HepG2 (cell line): Measurements from ENCODE around the gene ZNF687. TPM values are rescaled to one million over a fixed set of nuclear protein-coding genes. Genes with fewer than 3 reads are reported as not detected.

ENCODE experiments used
- GFI1 ChIP-seq: sonication (generic); formaldehyde crosslinking; IDR thresholded peaks from 2 replicates; pipeline ENCODE4 v1.5.0; 2020; ENCODE audit warnings: missing genetic modification reagents, mild to moderate bottlenecking, borderline replicate concordance
- HNRNPK ChIP-seq: fragments of 200-400 bp; formaldehyde crosslinking; IDR thresholded peaks from 2 replicates; pipeline ENCODE4 v1.6.1; 2018; ENCODE audit warnings: low read length, low read depth, moderate library complexity, mild to moderate bottlenecking; ENCODE audit not compliant: poor library complexity, severe bottlenecking
- RARG ChIP-seq: sonication (generic); formaldehyde crosslinking; IDR thresholded peaks from 2 replicates; pipeline ENCODE4 v1.4.0; 2020; ENCODE audit warnings: low read depth, mild to moderate bottlenecking, missing genetic modification reagents
- ZNF788 ChIP-seq: sonication (generic); formaldehyde crosslinking; IDR thresholded peaks from 2 replicates; pipeline ENCODE4 v1.5.0; 2020; ENCODE audit warnings: mild to moderate bottlenecking, missing genetic modification reagents, borderline replicate concordance
- ZNF879 ChIP-seq: sonication (generic); formaldehyde crosslinking; IDR thresholded peaks from 2 replicates; pipeline ENCODE4 v1.8.1; 2023; ENCODE audit warnings: missing genetic modification reagents
- ZNF883 ChIP-seq: sonication (generic); formaldehyde crosslinking; IDR thresholded peaks from 2 replicates; pipeline ENCODE4 v1.5.1; 2020; ENCODE audit warnings: mild to moderate bottlenecking, missing genetic modification reagents; ENCODE audit errors: not compliant biosample characterization
- polyA plus RNA-seq, 8 experiments: library from polyadenylated mRNA; depleted of rRNA in 3 of 8; stranded (reverse) in 7 of 8; unstranded in 1 of 8; fragments of >200 nt; fragmentation: Illumina TruSeq in 4 of 8; extraction: Trizol in 4 of 8; gene quantifications; 2 replicates each; pipeline versions ENCODE4 v1.2.1 to v1.2.3, GENCODE V29; 2011 to 2016; ENCODE audit warnings: low read depth in 4 of 8, missing spikeins in 1 of 8, mixed read lengths in 1 of 8; ENCODE audit not compliant: insufficient read depth in 1 of 8
- total RNA-seq, 5 experiments: library from RNA; depleted of rRNA; stranded (reverse); fragments of >200 nt; fragmentation: Illumina TruSeq; extraction: Trizol; gene quantifications; 2 replicates each; pipeline ENCODE4 v1.2.3, GENCODE V29; 2016; ENCODE audit warnings: low read depth in 1 of 5
- TF ChIP-seq, protein P1 (sequence below): sonication (generic); formaldehyde crosslinking; IDR thresholded peaks from 2 replicates; pipeline ENCODE4 v1.5.1; 2020; ENCODE audit warnings: mild to moderate bottlenecking, missing genetic modification reagents, moderate library complexity
- TF ChIP-seq, protein P2 (sequence below): IDR thresholded peaks from 2 replicates; pipeline ENCODE4 v1.4.0; 2020; ENCODE audit warnings: mild to moderate bottlenecking, missing genetic modification reagents
- TF ChIP-seq, protein P3 (sequence below): sonication (generic); formaldehyde crosslinking; IDR thresholded peaks from 2 replicates; pipeline ENCODE4 v1.5.0; 2020; ENCODE audit warnings: missing genetic modification reagents
- TF ChIP-seq, protein P4 (sequence below): sonication (generic); formaldehyde crosslinking; IDR thresholded peaks from 2 replicates; pipeline ENCODE4 v1.8.0; 2022; ENCODE audit warnings: mild to moderate bottlenecking, missing genetic modification reagents
- TF ChIP-seq, protein P5 (sequence below): sonication (generic); formaldehyde crosslinking; IDR thresholded peaks from 2 replicates; pipeline ENCODE4 v1.5.0; 2020; ENCODE audit warnings: missing genetic modification reagents, mild to moderate bottlenecking, borderline replicate concordance

ZNF687 gene
- total and polyA plus RNA-seq, 2 of the 13 experiments (the other 11 are each of a cell fraction or from before 2014, with no cell fraction given) = 14.1 to 16.5 TPM

DNA sequence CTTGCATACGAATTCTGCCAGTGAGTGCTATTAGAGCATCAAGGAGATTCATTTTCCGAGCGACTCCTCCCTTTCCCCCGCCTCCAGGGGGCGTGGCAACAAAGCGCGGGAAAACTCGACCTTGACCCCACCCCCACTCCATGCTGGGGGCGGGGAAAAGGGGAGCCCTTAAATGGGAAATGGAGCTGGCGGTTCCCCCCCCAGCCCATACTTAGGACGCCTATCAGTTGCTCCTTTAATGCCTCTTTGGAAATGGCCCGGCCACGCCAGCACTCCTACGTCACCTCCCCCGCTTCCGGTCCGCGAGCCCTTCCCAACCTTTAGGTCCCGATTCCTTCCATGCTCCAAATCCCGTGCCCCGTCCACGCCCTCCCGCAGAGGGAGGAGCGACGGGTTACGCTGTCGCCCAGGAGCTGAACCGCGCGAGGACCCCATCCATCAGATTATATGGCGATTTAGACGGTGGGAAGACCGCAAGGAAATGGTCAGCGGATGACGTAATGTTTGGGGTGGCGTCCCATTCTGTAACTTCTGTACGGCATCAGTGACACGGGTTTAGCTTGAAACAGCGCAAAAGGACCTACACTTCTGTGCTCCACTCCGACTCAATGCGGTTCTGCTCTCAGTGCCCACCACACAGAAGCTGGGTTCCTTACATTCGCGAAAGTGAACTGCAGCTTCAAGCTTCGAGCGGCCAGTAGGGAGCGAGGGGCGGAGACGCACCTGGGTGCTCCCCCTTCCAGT lies 702 bp upstream of the ZNF687 start (continued):
- TF ChIP-seq, protein P1, sequence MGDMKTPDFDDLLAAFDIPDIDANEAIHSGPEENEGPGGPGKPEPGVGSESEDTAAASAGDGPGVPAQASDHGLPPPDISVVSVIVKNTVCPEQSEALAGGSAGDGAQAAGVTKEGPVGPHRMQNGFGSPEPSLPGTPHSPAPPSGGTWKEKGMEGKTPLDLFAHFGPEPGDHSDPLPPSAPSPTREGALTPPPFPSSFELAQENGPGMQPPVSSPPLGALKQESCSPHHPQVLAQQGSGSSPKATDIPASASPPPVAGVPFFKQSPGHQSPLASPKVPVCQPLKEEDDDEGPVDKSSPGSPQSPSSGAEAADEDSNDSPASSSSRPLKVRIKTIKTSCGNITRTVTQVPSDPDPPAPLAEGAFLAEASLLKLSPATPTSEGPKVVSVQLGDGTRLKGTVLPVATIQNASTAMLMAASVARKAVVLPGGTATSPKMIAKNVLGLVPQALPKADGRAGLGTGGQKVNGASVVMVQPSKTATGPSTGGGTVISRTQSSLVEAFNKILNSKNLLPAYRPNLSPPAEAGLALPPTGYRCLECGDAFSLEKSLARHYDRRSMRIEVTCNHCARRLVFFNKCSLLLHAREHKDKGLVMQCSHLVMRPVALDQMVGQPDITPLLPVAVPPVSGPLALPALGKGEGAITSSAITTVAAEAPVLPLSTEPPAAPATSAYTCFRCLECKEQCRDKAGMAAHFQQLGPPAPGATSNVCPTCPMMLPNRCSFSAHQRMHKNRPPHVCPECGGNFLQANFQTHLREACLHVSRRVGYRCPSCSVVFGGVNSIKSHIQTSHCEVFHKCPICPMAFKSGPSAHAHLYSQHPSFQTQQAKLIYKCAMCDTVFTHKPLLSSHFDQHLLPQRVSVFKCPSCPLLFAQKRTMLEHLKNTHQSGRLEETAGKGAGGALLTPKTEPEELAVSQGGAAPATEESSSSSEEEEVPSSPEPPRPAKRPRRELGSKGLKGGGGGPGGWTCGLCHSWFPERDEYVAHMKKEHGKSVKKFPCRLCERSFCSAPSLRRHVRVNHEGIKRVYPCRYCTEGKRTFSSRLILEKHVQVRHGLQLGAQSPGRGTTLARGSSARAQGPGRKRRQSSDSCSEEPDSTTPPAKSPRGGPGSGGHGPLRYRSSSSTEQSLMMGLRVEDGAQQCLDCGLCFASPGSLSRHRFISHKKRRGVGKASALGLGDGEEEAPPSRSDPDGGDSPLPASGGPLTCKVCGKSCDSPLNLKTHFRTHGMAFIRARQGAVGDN (CRISPR knock-in tag) = peak; percentile 87
- TF ChIP-seq ZNF883 (CRISPR knock-in tag) = no peak
- TF ChIP-seq GFI1 = no peak
- TF ChIP-seq, protein P2, sequence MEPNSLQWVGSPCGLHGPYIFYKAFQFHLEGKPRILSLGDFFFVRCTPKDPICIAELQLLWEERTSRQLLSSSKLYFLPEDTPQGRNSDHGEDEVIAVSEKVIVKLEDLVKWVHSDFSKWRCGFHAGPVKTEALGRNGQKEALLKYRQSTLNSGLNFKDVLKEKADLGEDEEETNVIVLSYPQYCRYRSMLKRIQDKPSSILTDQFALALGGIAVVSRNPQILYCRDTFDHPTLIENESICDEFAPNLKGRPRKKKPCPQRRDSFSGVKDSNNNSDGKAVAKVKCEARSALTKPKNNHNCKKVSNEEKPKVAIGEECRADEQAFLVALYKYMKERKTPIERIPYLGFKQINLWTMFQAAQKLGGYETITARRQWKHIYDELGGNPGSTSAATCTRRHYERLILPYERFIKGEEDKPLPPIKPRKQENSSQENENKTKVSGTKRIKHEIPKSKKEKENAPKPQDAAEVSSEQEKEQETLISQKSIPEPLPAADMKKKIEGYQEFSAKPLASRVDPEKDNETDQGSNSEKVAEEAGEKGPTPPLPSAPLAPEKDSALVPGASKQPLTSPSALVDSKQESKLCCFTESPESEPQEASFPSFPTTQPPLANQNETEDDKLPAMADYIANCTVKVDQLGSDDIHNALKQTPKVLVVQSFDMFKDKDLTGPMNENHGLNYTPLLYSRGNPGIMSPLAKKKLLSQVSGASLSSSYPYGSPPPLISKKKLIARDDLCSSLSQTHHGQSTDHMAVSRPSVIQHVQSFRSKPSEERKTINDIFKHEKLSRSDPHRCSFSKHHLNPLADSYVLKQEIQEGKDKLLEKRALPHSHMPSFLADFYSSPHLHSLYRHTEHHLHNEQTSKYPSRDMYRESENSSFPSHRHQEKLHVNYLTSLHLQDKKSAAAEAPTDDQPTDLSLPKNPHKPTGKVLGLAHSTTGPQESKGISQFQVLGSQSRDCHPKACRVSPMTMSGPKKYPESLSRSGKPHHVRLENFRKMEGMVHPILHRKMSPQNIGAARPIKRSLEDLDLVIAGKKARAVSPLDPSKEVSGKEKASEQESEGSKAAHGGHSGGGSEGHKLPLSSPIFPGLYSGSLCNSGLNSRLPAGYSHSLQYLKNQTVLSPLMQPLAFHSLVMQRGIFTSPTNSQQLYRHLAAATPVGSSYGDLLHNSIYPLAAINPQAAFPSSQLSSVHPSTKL (CRISPR knock-in tag) = peak; percentile 32; the same call in 1 of the 2 replicates
- TF ChIP-seq, protein P3, sequence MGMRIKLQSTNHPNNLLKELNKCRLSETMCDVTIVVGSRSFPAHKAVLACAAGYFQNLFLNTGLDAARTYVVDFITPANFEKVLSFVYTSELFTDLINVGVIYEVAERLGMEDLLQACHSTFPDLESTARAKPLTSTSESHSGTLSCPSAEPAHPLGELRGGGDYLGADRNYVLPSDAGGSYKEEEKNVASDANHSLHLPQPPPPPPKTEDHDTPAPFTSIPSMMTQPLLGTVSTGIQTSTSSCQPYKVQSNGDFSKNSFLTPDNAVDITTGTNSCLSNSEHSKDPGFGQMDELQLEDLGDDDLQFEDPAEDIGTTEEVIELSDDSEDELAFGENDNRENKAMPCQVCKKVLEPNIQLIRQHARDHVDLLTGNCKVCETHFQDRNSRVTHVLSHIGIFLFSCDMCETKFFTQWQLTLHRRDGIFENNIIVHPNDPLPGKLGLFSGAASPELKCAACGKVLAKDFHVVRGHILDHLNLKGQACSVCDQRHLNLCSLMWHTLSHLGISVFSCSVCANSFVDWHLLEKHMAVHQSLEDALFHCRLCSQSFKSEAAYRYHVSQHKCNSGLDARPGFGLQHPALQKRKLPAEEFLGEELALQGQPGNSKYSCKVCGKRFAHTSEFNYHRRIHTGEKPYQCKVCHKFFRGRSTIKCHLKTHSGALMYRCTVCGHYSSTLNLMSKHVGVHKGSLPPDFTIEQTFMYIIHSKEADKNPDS (CRISPR knock-in tag) = 0 out of 2 replicates have a peak, but pooled peaks have one; percentile 70
- TF ChIP-seq, protein P4, sequence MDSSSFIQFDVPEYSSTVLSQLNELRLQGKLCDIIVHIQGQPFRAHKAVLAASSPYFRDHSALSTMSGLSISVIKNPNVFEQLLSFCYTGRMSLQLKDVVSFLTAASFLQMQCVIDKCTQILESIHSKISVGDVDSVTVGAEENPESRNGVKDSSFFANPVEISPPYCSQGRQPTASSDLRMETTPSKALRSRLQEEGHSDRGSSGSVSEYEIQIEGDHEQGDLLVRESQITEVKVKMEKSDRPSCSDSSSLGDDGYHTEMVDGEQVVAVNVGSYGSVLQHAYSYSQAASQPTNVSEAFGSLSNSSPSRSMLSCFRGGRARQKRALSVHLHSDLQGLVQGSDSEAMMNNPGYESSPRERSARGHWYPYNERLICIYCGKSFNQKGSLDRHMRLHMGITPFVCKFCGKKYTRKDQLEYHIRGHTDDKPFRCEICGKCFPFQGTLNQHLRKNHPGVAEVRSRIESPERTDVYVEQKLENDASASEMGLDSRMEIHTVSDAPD (CRISPR knock-in tag) = no peak
- TF ChIP-seq ZNF788 (CRISPR knock-in tag) = peak; percentile 59; the same call in 1 of the 2 replicates
- no peak for TF ChIP-seq ZNF879
- TF ChIP-seq HNRNPK = no peak
- TF ChIP-seq, protein P5, sequence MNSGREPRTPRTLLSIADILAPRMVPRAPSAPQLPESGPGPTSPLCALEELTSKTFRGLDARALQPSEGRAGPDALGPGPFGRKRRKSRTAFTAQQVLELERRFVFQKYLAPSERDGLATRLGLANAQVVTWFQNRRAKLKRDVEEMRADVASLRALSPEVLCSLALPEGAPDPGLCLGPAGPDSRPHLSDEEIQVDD (CRISPR knock-in tag) = no peak
- no peak for TF ChIP-seq RARG
